Endothelial cell (in vitro differentiated cells): Measurements from ENCODE around the gene CYP3A4. TPM values are rescaled to one million over a fixed set of nuclear protein-coding genes. Genes with fewer than 3 reads are reported as not detected.
A peak's percentile ranks its signal among the peaks of the same experiment; 100 is the strongest.
"Not testable (repeated sequence)": the region's sequence is repeated elsewhere in the genome, so short reads cannot be mapped to it uniquely, and the experiment has no call there.

Experiments used
- DNase-seq: peaks from one replicate; pipeline ENCODE4 v3.0.0; 2021; ENCODE audit warnings: low spot score
- H3K27ac Mint-ChIP-seq: one replicate; pipeline ENCODE4 v1.8.0; 2021; ENCODE audit warnings: mixed read lengths, inconsistent platforms; ENCODE audit not compliant: unreplicated experiment
- H3K27me3 Mint-ChIP-seq: one replicate; pipeline ENCODE4 v1.8.0; 2021; ENCODE audit warnings: mild to moderate bottlenecking, moderate library complexity, mixed read lengths, inconsistent platforms; ENCODE audit not compliant: unreplicated experiment
- H3K36me3 Mint-ChIP-seq: one replicate; pipeline ENCODE4 v1.8.0; 2021; ENCODE audit warnings: mild to moderate bottlenecking, low read depth, mixed read lengths, inconsistent platforms; ENCODE audit not compliant: unreplicated experiment
- H3K4me1 Mint-ChIP-seq: one replicate; pipeline ENCODE4 v1.8.0; 2021; ENCODE audit warnings: mild to moderate bottlenecking, mixed read lengths, inconsistent platforms; ENCODE audit not compliant: unreplicated experiment
- H3K4me3 Mint-ChIP-seq: one replicate; pipeline ENCODE4 v1.8.0; 2021; ENCODE audit warnings: mild to moderate bottlenecking, mixed read lengths, inconsistent platforms; ENCODE audit not compliant: unreplicated experiment
- H3K9me3 Mint-ChIP-seq: one replicate; pipeline ENCODE4 v1.8.0; 2021; ENCODE audit warnings: mixed read lengths, inconsistent platforms; ENCODE audit not compliant: unreplicated experiment
- total RNA-seq: library from RNA; stranded (reverse); fragmentation: NEBNext Ultra II Directional; extraction: Animal tissue kit (Norgen Biotek cat#: 25700); gene quantifications from one replicate; pipeline ENCODE4 v1.2.1, GENCODE V29; 2021; ENCODE audit not compliant: unreplicated experiment
- TF ChIP-seq, protein P1 (sequence below): fragments of 200-600 bp; sonication (generic); IDR thresholded peaks from one replicate; pipeline ENCODE4 v1.5.0; 2021; ENCODE audit warnings: antibody characterized with exemption; ENCODE audit not compliant: unreplicated experiment

CYP3A4 gene
- total RNA-seq, 1 donor from 2014 or later = not detected

DNA sequence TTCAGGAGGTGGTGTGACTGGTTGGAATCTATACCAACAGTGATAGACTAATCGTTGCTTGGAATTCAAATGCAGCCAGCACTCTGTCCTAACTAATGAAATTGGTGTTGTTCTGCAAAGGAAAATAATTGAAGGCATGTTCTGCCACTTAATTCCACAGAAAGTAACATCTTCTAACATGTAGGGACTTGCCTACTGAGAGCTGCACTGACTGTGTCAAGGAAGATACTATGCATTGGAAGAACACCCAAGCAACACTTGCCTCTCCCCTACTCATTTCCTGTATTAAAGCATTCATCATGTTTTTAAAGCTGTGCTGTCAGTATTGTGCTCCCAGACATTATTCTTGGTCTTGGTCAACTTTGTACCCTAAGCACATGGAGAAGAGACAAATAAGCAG lies 46.3 kb downstream of the CYP3A4 start:
- peaks cover 24% of the 10 kb centered on the region for H3K4me1 Mint-ChIP-seq
- TF ChIP-seq, protein P1, sequence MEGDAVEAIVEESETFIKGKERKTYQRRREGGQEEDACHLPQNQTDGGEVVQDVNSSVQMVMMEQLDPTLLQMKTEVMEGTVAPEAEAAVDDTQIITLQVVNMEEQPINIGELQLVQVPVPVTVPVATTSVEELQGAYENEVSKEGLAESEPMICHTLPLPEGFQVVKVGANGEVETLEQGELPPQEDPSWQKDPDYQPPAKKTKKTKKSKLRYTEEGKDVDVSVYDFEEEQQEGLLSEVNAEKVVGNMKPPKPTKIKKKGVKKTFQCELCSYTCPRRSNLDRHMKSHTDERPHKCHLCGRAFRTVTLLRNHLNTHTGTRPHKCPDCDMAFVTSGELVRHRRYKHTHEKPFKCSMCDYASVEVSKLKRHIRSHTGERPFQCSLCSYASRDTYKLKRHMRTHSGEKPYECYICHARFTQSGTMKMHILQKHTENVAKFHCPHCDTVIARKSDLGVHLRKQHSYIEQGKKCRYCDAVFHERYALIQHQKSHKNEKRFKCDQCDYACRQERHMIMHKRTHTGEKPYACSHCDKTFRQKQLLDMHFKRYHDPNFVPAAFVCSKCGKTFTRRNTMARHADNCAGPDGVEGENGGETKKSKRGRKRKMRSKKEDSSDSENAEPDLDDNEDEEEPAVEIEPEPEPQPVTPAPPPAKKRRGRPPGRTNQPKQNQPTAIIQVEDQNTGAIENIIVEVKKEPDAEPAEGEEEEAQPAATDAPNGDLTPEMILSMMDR = no peak
- H3K27ac Mint-ChIP-seq = no peak overlapping the region
- no peak overlapping the region for H3K4me3 Mint-ChIP-seq
- peaks cover 7% of the 10 kb centered on the region for H3K27me3 Mint-ChIP-seq
- no peaks in the 10 kb centered on the region for H3K9me3 Mint-ChIP-seq
- no peaks in the 10 kb centered on the region for H3K36me3 Mint-ChIP-seq
- DNase-seq = no peak

DNA sequence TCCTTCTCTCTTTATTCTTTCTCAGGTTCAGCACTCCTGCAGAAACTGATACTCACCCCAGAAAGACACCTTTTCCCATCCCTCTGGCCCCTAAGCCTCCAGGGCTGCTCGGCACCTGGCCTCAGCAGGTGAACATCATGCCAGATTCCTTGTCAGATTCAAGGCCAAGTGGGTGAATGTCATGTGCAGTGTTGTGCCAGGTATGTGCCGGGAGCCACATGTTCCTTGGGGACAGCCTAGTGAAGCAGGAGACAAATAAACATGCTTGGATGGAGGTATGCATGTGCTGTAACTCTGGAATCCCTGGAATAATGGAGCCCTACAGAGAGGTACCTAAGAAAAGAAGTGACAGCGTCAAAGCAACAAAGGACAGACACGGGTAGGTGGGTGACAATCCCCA lies 47.3 kb downstream of the CYP3A4 start:
- H3K4me3 Mint-ChIP-seq = not testable (repeated sequence)

DNA sequence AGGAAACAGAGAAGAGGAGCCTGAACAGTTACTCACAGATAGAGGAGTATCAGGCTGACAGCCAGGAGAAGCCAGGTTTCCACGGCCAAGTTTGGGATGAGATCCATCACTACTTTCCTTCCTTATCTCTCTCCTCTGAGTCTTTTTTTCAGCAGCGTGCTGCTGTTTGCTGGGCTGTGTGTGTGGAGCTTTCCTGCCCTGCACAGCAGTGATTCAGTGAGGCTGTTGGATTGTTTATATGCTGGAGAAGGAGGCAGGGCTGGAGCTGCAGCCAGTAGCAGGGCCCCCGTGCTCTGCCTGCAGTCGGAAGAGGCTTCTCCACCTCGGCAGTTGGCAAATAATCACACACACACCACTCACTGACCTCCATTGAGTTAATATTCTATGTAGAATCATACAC lies 49.0 kb downstream of the CYP3A4 start, which contains the start of gene CYP3A7:
Gene CYP3A7, minus strand, starts transcription at position 210 of the 400 bp plus-strand sequence. Its CDS starts 103 bp downstream, at position 107.
- Mint-ChIP-seq H3K4me3 (peak within 1 kb of the TSS; percentile 42), H3K36me3 (peaks cover 3% of the 10 kb centered on the region), H3K9me3 (no peaks in the 10 kb centered on the region), H3K27ac (peak within 1 kb of the TSS; percentile 48), H3K27me3 (peaks cover 5% of the 10 kb centered on the region), H3K4me1 (peaks cover 18% of the 10 kb centered on the region)
- TF ChIP-seq, protein P1 = no peak
- DNase-seq = no peak

More for the DNA sequence above, 47.3 kb downstream of the CYP3A4 start:
- H3K27ac Mint-ChIP-seq, H3K9me3 Mint-ChIP-seq, H3K36me3 Mint-ChIP-seq, DNase-seq, H3K27me3 Mint-ChIP-seq: not testable (repeated sequence)
- H3K4me1 Mint-ChIP-seq = peaks cover 24% of the 10 kb centered on the region

DNA sequence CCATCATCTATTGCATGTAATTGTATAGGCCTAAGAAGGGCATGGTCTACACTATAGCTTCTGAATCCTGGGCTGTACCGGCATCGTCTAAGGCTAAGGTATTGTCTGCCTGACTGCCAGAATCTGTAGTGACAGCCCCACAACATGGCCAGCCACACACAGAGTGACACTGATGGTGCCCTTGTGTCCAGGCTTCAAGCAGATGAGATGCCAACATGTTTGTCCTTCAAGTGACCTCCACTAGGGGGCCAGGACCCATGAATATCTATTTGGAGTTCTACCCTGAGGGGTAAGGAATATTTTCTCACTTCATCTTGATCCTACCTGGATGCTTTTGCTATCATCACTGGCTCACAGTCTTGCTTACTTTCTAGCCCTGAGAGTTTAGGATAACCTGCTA lies 50.5 kb downstream of the CYP3A4 start:
- Mint-ChIP-seq H3K4me1 (peaks cover 18% of the 10 kb centered on the region), H3K9me3 (no peaks in the 10 kb centered on the region), H3K27me3 (peaks cover 5% of the 10 kb centered on the region), H3K27ac (no peak overlapping the region), H3K36me3 (peaks cover 3% of the 10 kb centered on the region), H3K4me3 (no peak overlapping the region)
- TF ChIP-seq, protein P1 = peak; percentile 53
- peak; percentile 5 for DNase-seq

DNA sequence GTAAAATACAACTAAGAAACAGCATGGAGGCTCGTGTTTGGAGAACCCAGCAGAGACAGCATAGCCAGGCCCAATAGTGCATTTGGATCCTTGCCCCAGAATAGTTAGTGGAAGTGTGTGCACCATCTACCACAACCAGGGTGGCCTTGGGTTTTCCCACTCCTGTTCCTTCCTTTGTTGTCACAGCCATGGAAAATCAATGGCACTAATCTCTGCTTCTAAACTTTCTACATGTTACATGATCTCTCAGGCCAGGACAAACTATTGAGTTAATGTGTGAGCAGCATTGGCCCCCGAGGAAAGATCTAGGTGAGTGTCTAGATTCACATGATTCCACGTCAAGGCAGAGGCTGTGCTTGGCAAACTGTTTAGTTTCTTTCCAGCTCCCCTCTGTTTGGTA lies 51.0 kb downstream of the CYP3A4 start:
- Mint-ChIP-seq H3K4me3 (no peak overlapping the region), H3K4me1 (peaks cover 18% of the 10 kb centered on the region), H3K9me3 (no peaks in the 10 kb centered on the region), H3K36me3 (peaks cover 3% of the 10 kb centered on the region), H3K27me3 (peaks cover 5% of the 10 kb centered on the region), H3K27ac (no peak overlapping the region)
- DNase-seq = no peak
- TF ChIP-seq, protein P1 = no peak
